Measurements from ENCODE around the gene GOLGA6L2.

DNA sequence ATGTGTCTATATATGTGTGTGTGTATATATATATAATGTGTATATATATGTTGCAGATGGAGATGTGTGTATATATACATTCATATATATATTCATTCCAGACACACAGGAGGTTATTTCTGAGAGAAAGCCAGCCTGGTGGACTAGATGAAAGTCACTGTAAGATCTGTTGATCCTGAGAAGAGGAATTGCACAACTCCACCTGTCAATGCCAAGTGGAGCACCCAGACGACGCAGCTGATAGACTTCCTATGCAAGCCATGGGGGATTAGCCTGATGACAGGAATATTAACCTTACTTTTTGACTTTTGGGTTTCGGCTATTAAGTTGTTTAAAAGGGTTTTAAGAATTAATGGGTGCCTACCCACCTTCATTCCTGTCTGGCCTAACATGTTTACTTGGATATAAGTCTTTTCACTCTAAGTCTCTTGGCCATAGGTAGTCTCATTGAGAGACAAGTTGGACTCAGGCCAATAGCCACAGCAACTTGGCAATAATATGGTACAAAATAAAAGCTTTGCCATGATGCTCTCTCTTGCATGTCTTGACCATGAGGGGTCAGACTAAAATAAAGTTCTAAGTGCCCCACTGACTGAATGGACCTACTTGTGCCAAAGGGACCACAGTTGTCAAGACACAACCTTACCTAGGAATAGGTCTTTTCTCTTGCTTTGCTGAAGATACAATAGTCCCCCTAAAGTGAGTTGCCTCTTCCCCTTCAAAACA, 35.9 kb upstream of the GOLGA6L2 start:
- TF ChIP-seq TEAD4 (IDR thresholded peaks at IDR 0.05; ENCODE audit: low read depth, low read length): no peak
- TF ChIP-seq GABPA (IDR thresholded peaks at IDR 0.05; ENCODE audit: borderline replicate concordance, insufficient read depth, low read length): no peak
- TF ChIP-seq GTF2F1 (IDR thresholded peaks at IDR 0.05; ENCODE audit: borderline replicate concordance, low read depth, low read length): no peak
- no peak for TF ChIP-seq MAFK (IDR thresholded peaks at IDR 0.05; ENCODE audit: low read depth, low read length)
- TF ChIP-seq, protein P1, sequence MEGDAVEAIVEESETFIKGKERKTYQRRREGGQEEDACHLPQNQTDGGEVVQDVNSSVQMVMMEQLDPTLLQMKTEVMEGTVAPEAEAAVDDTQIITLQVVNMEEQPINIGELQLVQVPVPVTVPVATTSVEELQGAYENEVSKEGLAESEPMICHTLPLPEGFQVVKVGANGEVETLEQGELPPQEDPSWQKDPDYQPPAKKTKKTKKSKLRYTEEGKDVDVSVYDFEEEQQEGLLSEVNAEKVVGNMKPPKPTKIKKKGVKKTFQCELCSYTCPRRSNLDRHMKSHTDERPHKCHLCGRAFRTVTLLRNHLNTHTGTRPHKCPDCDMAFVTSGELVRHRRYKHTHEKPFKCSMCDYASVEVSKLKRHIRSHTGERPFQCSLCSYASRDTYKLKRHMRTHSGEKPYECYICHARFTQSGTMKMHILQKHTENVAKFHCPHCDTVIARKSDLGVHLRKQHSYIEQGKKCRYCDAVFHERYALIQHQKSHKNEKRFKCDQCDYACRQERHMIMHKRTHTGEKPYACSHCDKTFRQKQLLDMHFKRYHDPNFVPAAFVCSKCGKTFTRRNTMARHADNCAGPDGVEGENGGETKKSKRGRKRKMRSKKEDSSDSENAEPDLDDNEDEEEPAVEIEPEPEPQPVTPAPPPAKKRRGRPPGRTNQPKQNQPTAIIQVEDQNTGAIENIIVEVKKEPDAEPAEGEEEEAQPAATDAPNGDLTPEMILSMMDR (IDR thresholded peaks at IDR 0.05; ENCODE audit: control extremely low read depth in 1 of 3, insufficient read depth in 1 of 3, low read depth in 1 of 3, low read length in 3 of 3): no peak
- TF ChIP-seq, protein P2, sequence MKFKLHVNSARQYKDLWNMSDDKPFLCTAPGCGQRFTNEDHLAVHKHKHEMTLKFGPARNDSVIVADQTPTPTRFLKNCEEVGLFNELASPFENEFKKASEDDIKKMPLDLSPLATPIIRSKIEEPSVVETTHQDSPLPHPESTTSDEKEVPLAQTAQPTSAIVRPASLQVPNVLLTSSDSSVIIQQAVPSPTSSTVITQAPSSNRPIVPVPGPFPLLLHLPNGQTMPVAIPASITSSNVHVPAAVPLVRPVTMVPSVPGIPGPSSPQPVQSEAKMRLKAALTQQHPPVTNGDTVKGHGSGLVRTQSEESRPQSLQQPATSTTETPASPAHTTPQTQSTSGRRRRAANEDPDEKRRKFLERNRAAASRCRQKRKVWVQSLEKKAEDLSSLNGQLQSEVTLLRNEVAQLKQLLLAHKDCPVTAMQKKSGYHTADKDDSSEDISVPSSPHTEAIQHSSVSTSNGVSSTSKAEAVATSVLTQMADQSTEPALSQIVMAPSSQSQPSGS (IDR thresholded peaks at IDR 0.05; ENCODE audit: low read length): no peak
- TF ChIP-seq CHD1 (IDR thresholded peaks at IDR 0.05; ENCODE audit: low read depth, low read length): no peak

Measured in H1 (cell line).